B cell (primary cell): ENCODE data around the gene TMOD1. TPM values are rescaled to one million over a fixed set of nuclear protein-coding genes. Genes with fewer than 3 reads are reported as not detected.
"Not testable (repeated sequence)": the region's sequence is repeated elsewhere in the genome, so short reads cannot be mapped to it uniquely, and the experiment has no call there.

Source experiments
- ATAC-seq: fragments of 200-7000 bp; cut with Tn5 transposase; one replicate; pipeline ENCODE4 v1.10.0; 2021; ENCODE audit warnings: low read depth, mild to moderate bottlenecking, moderate number of reproducible peaks, moderate library complexity
- CTCF ChIA-PET: fragments of 350-600 bp; sonication (Branson Sonifier 250); formaldehyde crosslinking; loops from one replicate; lab custom pipeline; 2021; ENCODE audit warnings: antibody characterized with exemption, inconsistent platforms; lab: Charles Lee
- POLR2A ChIA-PET: fragments of 350-600 bp; sonication (Branson Sonifier 250); formaldehyde crosslinking; loops from one replicate; lab custom pipeline; 2021; ENCODE audit warnings: antibody characterized with exemption; lab: Charles Lee
- DNase-seq: peaks from one replicate; pipeline ENCODE4 v3.0.0; 2013
- H2AFZ ChIP-seq: 2 replicates; pipeline ENCODE4 v1.6.1; 2012; ENCODE audit warnings: mild to moderate bottlenecking, low read depth, low read length; ENCODE audit not compliant: insufficient read depth, poor library complexity, severe bottlenecking
- H3K27ac ChIP-seq, 2 donors: 1 replicate in 1 of 2; 2 replicates in 1 of 2; pipeline ENCODE4 v1.5.1; 2012 to 2013; ENCODE audit warnings: low read length in 2 of 2, mild to moderate bottlenecking in 2 of 2, moderate library complexity in 1 of 2
- H3K27me3 ChIP-seq, 4 experiments: fragments of 200-600 bp in 1 of 4; sonication (generic) in 1 of 4; replicated peaks in 1 of 4; 1 replicate in 2 of 4; 2 replicates in 2 of 4; pipeline versions ENCODE4 v1.6.1 to v1.7.0; 2013 to 2016; ENCODE audit warnings: low read length in 3 of 4, mild to moderate bottlenecking in 2 of 4, mixed read lengths in 1 of 4, moderate library complexity in 1 of 4; ENCODE audit not compliant: insufficient read depth in 4 of 4, control insufficient read depth in 3 of 4; ENCODE audit errors: control extremely low read depth in 1 of 4
- H3K36me3 ChIP-seq, 2 experiments: replicated peaks in 1 of 2; 1 replicate in 1 of 2; 2 replicates in 1 of 2; pipeline versions ENCODE4 v1.6.1 to v1.7.1; 2013; ENCODE audit warnings: low read length in 1 of 2; ENCODE audit not compliant: insufficient read depth in 2 of 2, control insufficient read depth in 1 of 2; ENCODE audit errors: control extremely low read depth in 1 of 2, extremely low read depth in 1 of 2
- H3K4me1 ChIP-seq, 2 donors: fragments of 200-600 bp in 1 of 2; sonication (generic) in 1 of 2; 1 replicate in 1 of 2; 2 replicates in 1 of 2; pipeline versions ENCODE4 v1.5.1 to v1.6.1; 2013 to 2017; ENCODE audit warnings: low read length in 2 of 2; ENCODE audit not compliant: control insufficient read depth in 2 of 2, insufficient read depth in 2 of 2
- H3K4me2 ChIP-seq: replicated peaks from 2 replicates; pipeline ENCODE3; 2012; ENCODE audit warnings: mild to moderate bottlenecking, low read depth, low read length; ENCODE audit not compliant: poor library complexity, severe bottlenecking
- H3K4me3 ChIP-seq, 5 experiments: fragments of 200-600 bp in 1 of 5; sonication (generic) in 1 of 5; 1 replicate in 3 of 5; 2 replicates in 2 of 5; pipeline versions ENCODE4 v1.5.1 to v1.7.0; 2011 to 2016; ENCODE audit warnings: low read length in 4 of 5, mild to moderate bottlenecking in 4 of 5, low read depth in 2 of 5, control low read depth in 1 of 5, moderate library complexity in 1 of 5; ENCODE audit not compliant: insufficient read depth in 1 of 5; ENCODE audit errors: control extremely low read depth in 1 of 5, extremely low read depth in 1 of 5
- H3K79me2 ChIP-seq: fragments of 200-600 bp; sonication (generic); one replicate; pipeline ENCODE4 v1.6.0; 2016; ENCODE audit warnings: low read length; ENCODE audit not compliant: control insufficient read depth, insufficient read depth
- H3K9ac ChIP-seq: fragments of 200-600 bp; sonication (generic); 2 replicates; pipeline ENCODE4 v1.6.1; 2017; ENCODE audit warnings: mild to moderate bottlenecking, low read length, moderate library complexity
- H3K9me3 ChIP-seq, 3 donors: one replicate each; pipeline versions ENCODE4 v1.6.1 to v1.7.1; 2013; ENCODE audit warnings: low read length in 2 of 3; ENCODE audit not compliant: control insufficient read depth in 2 of 3, insufficient read depth in 1 of 3; ENCODE audit errors: control extremely low read depth in 1 of 3
- H4K20me1 ChIP-seq: 2 replicates; pipeline ENCODE4 v1.6.0; 2012; ENCODE audit warnings: mild to moderate bottlenecking, low read length; ENCODE audit not compliant: insufficient read depth, control insufficient read depth, poor library complexity, severe bottlenecking
- H3K27ac Mint-ChIP-seq: one replicate; pipeline ENCODE4 v1.8.0; 2021; ENCODE audit warnings: mixed read lengths
- H3K27me3 Mint-ChIP-seq: one replicate; pipeline ENCODE4 v1.8.0; 2021; ENCODE audit warnings: mixed read lengths
- H3K4me1 Mint-ChIP-seq: one replicate; pipeline ENCODE4 v1.8.0; 2021; ENCODE audit warnings: mixed read lengths
- H3K4me3 Mint-ChIP-seq: one replicate; pipeline ENCODE4 v1.8.0; 2021; ENCODE audit warnings: mixed read lengths
- H3K9me3 Mint-ChIP-seq: one replicate; pipeline ENCODE4 v1.8.0; 2022; ENCODE audit warnings: mixed read lengths; ENCODE audit not compliant: insufficient read depth
- EZH2 ChIP-seq: IDR thresholded peaks from 2 replicates; pipeline ENCODE4 v1.6.1; 2012; ENCODE audit warnings: borderline replicate concordance, low read depth, mild to moderate bottlenecking, moderate library complexity, low read length; ENCODE audit not compliant: insufficient read depth, poor library complexity, severe bottlenecking
- WGBS: methylation state at CpG from one replicate; pipeline ENCODE4 v1.1.5; 2013; ENCODE audit warnings: missing lambda C conversion rate; ENCODE audit not compliant: insufficient coverage; 5-methylcytosine and 5-hydroxymethylcytosine counted together
- intact Hi-C: fragments of 100-400 bp; cut with micrococcal nuclease; formaldehyde crosslinking; loops from one replicate; pipeline ENCODE4 v1.10.0; 2022
- polyA plus RNA-seq: library from polyadenylated mRNA; depleted of rRNA; stranded (reverse); fragments of >200 nt; gene quantifications from 2 replicates; pipeline ENCODE4 v1.2.3, GENCODE V29; 2012
- total RNA-seq, 2 donors: library from RNA; stranded (reverse); fragments of 120-200 nt in 1 of 2; gene quantifications; 1 replicate in 1 of 2; 2 replicates in 1 of 2; pipeline versions ENCODE4 v1.2.3 to v1.2.4, GENCODE V29; 2013 to 2022
- TF ChIP-seq, protein P1 (sequence below): fragments of 200-600 bp; IDR thresholded peaks from one replicate; pipeline ENCODE4 v1.8.0; 2022; ENCODE audit warnings: antibody characterized with exemption, mild to moderate bottlenecking

The TMOD1 gene
- total and polyA plus RNA-seq, 2 donors (not counting 1 experiment from before 2014, with no cell fraction given) = 0.30 to 2.5 TPM

DNA sequence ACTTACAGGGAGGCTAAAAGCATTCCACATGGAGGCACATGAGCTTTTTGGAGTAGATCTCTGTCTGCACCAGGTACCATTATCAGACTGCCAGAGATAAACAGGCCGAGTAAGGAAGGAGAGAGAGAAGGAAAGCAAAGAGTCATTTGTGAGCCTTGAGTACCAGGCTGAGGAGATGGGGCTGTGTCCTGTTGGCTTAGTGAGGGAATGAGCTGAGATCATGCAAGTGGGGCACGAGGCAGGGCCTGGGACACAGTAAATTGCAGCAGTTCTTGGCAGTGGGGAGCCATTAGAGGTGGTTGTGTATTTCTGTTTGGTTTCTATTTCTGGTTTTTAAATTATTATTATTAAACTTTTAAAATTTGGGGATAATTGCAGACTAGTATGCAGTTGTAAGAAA lies 78.4 kb downstream of the TMOD1 start:
- no peak overlapping the region for H3K4me2 ChIP-seq
- H4K20me1 ChIP-seq = no peaks in the 10 kb centered on the region
- ATAC-seq (no peak), DNase-seq (no peak)
- no peak overlapping the region for H2AFZ ChIP-seq
- H3K36me3 ChIP-seq = no peaks in the 10 kb centered on the region
- H3K4me3 Mint-ChIP-seq = no peak overlapping the region
- H3K9me3 ChIP-seq = no peaks in the 10 kb centered on the region
- H3K27ac Mint-ChIP-seq = no peak overlapping the region
- H3K27ac ChIP-seq = no peak overlapping the region
- H3K4me1 ChIP-seq = peaks cover 0 to 5% of the 10 kb centered on the region in 2 donors
- H3K9me3 Mint-ChIP-seq = no peaks in the 10 kb centered on the region
- intact Hi-C loops = no loop called here
- no peaks in the 10 kb centered on the region for H3K27me3 Mint-ChIP-seq
- H3K27me3 ChIP-seq = no peaks in the 10 kb centered on the region
- POLR2A ChIA-PET = no interaction called here
- no peak overlapping the region for H3K4me3 ChIP-seq
- H3K9ac ChIP-seq = no peak overlapping the region
- whole genome bisulfite sequencing = 100% methylated on average over 1 of the region's 2 CpGs
- H3K79me2 ChIP-seq = no peaks in the 10 kb centered on the region
- H3K4me1 Mint-ChIP-seq = peaks cover 12% of the 10 kb centered on the region
- CTCF ChIA-PET = no interaction called here
- TF ChIP-seq, protein P1, sequence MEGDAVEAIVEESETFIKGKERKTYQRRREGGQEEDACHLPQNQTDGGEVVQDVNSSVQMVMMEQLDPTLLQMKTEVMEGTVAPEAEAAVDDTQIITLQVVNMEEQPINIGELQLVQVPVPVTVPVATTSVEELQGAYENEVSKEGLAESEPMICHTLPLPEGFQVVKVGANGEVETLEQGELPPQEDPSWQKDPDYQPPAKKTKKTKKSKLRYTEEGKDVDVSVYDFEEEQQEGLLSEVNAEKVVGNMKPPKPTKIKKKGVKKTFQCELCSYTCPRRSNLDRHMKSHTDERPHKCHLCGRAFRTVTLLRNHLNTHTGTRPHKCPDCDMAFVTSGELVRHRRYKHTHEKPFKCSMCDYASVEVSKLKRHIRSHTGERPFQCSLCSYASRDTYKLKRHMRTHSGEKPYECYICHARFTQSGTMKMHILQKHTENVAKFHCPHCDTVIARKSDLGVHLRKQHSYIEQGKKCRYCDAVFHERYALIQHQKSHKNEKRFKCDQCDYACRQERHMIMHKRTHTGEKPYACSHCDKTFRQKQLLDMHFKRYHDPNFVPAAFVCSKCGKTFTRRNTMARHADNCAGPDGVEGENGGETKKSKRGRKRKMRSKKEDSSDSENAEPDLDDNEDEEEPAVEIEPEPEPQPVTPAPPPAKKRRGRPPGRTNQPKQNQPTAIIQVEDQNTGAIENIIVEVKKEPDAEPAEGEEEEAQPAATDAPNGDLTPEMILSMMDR = no peak
- no peak for TF ChIP-seq EZH2

- H3K27ac ChIP-seq, H3K4me3 Mint-ChIP-seq, H3K9me3 Mint-ChIP-seq, H2AFZ ChIP-seq, CTCF ChIA-PET, H4K20me1 ChIP-seq, DNase-seq, H3K4me1 Mint-ChIP-seq, ATAC-seq, H3K9ac ChIP-seq, H3K36me3 ChIP-seq, H3K27me3 Mint-ChIP-seq, H3K27me3 ChIP-seq, H3K4me2 ChIP-seq, H3K27ac Mint-ChIP-seq, H3K4me1 ChIP-seq, POLR2A ChIA-PET, intact Hi-C loops, H3K4me3 ChIP-seq, H3K9me3 ChIP-seq, H3K79me2 ChIP-seq: not testable (repeated sequence)
- no CpG with 5 or more reads among the region's 3 CpGs for WGBS
These were observed 80.1 kb downstream of the TMOD1 start for GRCh38 chr9:97581590-97581989.

GRCh38 chr9:97584778-97585177 lies 83.3 kb downstream of the TMOD1 start:
- H3K4me1 ChIP-seq, intact Hi-C loops, H4K20me1 ChIP-seq, H3K27me3 ChIP-seq, H3K9ac ChIP-seq, CTCF ChIA-PET, H3K9me3 Mint-ChIP-seq, DNase-seq, POLR2A ChIA-PET, ATAC-seq, H3K27ac Mint-ChIP-seq, H3K4me2 ChIP-seq, H3K4me1 Mint-ChIP-seq, H3K9me3 ChIP-seq, H3K4me3 ChIP-seq, H3K36me3 ChIP-seq, H3K27ac ChIP-seq, H3K79me2 ChIP-seq, H3K4me3 Mint-ChIP-seq, H3K27me3 Mint-ChIP-seq, H2AFZ ChIP-seq: not testable (repeated sequence)
- WGBS = no CpG with 5 or more reads among the region's 2 CpGs
